HG02970 (cell line): ENCODE results near the gene FDX2.

Experiments used
- ATAC-seq: cut with Tn5 transposase; IDR thresholded peaks from one replicate; pipeline ENCODE4 v1.9.1; 2021; ENCODE audit warnings: mild to moderate bottlenecking, moderate library complexity, moderate number of reproducible peaks; ENCODE audit not compliant: unreplicated experiment, low FRiP score

Gene FDX2

DNA sequence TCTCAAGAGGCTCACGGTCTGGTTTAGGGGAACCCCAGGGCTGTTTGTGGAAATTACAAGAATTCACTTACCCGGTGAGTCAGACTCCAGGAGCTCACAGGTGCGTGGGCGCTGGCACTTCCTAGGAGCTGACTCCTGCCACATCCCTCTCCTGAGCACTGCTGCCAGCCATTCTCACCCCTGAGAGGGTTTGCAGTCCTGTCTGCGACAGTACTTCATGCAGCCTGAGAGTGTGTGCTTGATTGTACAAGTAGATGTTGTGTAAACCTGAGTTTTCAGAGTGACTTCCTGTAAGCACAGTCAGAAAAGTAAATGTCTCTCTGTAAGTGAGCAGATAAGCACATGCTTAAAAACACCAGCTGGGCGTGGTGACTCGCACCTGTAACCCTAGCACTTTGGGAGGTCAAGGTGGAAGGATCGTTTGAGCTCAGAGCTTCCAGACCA, 55.7 kb downstream of the FDX2 start:
- ATAC-seq: no peak
